Measurements from ENCODE around the gene FBLN2.

- TF ChIP-seq TAF1 (IDR thresholded peaks at IDR 0.05; ENCODE audit: low read depth) (no peak), EP300 (IDR thresholded peaks at IDR 0.05; ENCODE audit: borderline replicate concordance) (no peak)
- TF ChIP-seq, protein P1, sequence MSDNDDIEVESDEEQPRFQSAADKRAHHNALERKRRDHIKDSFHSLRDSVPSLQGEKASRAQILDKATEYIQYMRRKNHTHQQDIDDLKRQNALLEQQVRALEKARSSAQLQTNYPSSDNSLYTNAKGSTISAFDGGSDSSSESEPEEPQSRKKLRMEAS (IDR thresholded peaks at IDR 0.05): no peak
These were observed 4.8 kb downstream of the FBLN2 start for GRCh38 chr3:13553686-13554085.
